Measurements from ENCODE around the gene MAP1B.

The MAP1B gene

GRCh38 chr5:72093217-72093616, 14.1 kb upstream of the MAP1B start:
- DNase-seq (ENCODE audit: low spot score), result no peak
- in situ Hi-C loops (cut with MboI; ENCODE audit: low pct_unique_long_range_greater_than_20kb, low sequenced_read_pairs, unreplicated experiment), result no loop called here
- TF ChIP-seq CTCF (IDR thresholded peaks at IDR 0.05; ENCODE audit: extremely low read depth, insufficient read depth, missing control alignments), result no peak

DNA sequence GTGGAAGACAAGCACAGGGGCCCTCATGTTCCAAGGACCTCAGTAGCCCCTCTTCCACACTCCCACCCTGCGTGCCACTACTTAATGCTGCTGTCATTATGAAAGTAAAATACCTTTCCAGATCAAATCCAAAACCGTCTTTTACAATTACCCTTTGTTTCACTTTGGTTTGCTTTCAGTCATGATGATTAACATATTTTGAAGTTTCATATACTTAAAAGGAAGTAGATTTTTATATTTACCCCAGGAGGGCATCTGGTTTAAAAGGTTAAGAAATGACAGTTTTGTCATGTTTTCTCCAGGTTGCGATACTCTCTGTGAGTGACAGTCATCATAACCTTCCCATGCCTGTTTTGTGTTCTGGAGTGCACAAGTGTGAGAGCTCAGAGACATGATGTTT, 13.5 kb upstream of the MAP1B start:
- in situ Hi-C loops (cut with MboI; ENCODE audit: low pct_unique_long_range_greater_than_20kb, low sequenced_read_pairs, unreplicated experiment), result no loop called here
- no peak for DNase-seq (ENCODE audit: low spot score)
- no peak for TF ChIP-seq CTCF (IDR thresholded peaks at IDR 0.05; ENCODE audit: extremely low read depth, insufficient read depth, missing control alignments)

DNA sequence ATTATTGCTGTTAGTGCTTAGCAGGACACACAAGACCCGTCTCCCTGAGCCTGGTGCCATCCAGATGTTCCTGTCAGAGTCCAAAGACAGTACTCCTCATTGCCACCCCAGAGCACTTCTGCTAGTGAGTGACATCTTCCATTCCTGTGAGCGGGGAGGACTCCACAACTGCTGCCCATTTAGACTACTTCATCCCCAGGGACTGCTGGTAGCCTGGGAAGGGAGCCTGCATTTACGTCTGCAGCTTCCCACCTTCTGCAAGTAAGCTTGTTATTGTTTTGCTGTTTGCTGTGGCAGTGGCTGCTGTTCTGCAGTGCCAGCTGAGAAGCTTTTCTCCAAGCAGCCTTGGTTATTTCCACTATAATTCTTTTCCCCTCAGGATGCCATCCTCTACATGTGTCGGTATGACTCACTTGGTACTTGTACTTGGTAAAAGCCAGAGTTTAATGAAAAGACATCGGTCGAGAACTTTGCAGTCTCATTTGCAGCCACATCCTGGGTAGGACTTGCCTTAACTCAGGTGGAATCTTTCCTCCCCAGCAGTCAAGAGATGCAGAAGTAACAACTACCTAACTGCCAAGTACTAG, 10.6 kb upstream of the MAP1B start:
- TF ChIP-seq CTCF (IDR thresholded peaks at IDR 0.05; ENCODE audit: extremely low read depth, insufficient read depth, missing control alignments), result no peak
- DNase-seq (ENCODE audit: low spot score), result no peak
- in situ Hi-C loops (cut with MboI; ENCODE audit: low pct_unique_long_range_greater_than_20kb, low sequenced_read_pairs, unreplicated experiment), result no loop called here

GRCh38 chr5:72101828-72102227, 5.4 kb upstream of the MAP1B start:
- DNase-seq (ENCODE audit: low spot score), result no peak
- no peak for TF ChIP-seq CTCF (IDR thresholded peaks at IDR 0.05; ENCODE audit: extremely low read depth, insufficient read depth, missing control alignments)
- in situ Hi-C loops (cut with MboI; ENCODE audit: low pct_unique_long_range_greater_than_20kb, low sequenced_read_pairs, unreplicated experiment), result no loop called here

GRCh38 chr5:72106817-72107130, 501 bp upstream of the MAP1B start:
- TF ChIP-seq CTCF (IDR thresholded peaks at IDR 0.05; ENCODE audit: extremely low read depth, insufficient read depth, missing control alignments), result no peak
- in situ Hi-C loops (cut with MboI; ENCODE audit: low pct_unique_long_range_greater_than_20kb, low sequenced_read_pairs, unreplicated experiment), result no loop called here

GRCh38 chr5:72107901-72108201, 576 bp downstream of the MAP1B start:
- DNase-seq (ENCODE audit: low spot score), result no peak
- TF ChIP-seq CTCF (IDR thresholded peaks at IDR 0.05; ENCODE audit: extremely low read depth, insufficient read depth, missing control alignments), result no peak
- in situ Hi-C loops (cut with MboI; ENCODE audit: low pct_unique_long_range_greater_than_20kb, low sequenced_read_pairs, unreplicated experiment), result no loop called here

More at GRCh38 chr5:72106817-72107130, 501 bp upstream of the MAP1B start:
- no peak for DNase-seq (ENCODE audit: low spot score)

All from GM13977 (cell line).